GM21423 (cell line): Measurements from ENCODE around the gene PLIN1.

Experiments
- ATAC-seq: cut with Tn5 transposase; IDR thresholded peaks from one replicate; pipeline ENCODE4 v1.9.1; 2021; ENCODE audit warnings: mild to moderate bottlenecking, moderate library complexity; ENCODE audit not compliant: unreplicated experiment

The PLIN1 gene

DNA sequence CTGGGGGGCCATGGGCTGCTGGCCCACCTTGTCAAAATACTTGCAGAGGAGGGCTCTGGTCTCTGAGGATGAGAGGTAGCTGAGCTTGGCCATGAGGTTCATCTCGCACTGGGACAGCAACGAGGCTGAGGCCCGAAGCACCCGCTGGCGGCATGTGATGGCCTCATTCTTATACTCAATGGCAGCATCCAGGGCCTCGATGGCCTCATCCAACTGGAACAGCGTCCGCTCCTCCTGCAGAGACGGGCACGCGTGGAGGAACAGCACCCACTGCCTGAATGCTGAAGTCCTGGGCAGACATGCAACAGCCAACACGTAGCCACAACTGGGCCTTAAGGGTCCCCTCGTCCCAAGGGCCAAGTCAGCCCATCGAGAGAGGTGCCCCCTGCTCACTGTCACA is 48.9 kb downstream of the PLIN1 start:
- no peak for ATAC-seq

DNA sequence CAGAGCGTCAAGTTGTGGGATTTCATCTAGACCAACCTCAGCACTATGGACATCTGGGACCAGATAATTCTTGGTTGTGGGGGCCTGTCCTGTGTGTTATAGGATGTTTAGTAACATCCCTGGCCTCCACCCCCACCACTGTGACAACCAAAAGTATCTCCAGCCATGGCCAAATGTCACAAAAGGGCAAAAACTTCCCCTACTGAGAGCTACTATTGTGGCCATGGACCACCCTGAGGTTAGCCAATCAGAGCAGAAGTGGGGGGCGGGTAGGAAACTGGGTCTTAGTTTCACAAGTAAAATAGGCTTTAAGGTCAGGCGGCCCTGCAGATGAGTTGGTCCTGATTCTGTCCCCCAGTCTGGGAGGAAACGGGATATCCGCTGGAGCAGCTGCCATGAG is 49.3 kb downstream of the PLIN1 start:
- no peak for ATAC-seq

DNA sequence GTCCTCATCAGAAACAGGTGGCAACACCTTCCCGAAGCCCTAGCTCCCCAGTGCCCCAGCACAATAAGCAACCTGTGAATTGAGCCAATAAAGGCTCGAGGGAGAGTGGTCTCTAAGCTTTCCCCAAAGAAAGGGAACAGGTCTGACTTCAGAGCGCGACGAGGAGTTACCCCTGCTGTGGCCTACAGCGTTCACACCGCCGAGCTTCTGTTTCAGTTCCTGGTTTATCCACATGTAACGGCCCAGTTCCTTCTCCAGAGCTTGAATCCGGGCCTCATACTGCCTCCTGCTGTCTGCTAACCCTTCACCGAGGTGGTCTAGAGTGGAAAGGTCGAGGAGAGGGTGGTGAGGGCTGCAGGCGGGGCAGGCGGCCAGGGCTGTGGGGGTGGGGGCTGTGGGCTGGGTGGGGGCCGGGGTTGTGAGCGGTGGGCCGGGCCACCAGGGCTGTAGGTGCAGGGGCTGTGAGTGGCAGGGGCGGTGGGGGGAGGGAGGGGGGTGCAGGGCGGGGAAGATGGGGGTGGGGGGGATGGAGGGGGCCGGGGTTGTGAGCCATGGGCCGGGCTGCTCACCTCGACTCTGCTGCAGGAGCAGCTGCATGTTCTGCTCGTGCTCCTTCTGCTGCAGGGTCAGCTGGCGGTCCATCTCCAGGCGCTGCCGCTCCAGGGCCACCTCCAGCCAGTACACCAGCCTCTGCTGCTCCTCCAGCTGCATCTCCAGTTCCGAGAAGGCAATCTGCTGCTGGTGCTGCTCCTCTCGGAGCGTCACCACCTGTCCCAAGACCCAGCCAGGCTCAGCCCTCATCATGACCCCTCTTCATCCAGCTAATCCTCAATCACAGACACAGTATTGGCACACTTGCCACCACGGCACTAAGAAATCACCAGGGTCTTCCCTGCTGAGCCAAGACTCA is 50.1 kb downstream of the PLIN1 start:
- ATAC-seq: no peak

- no peak for ATAC-seq
Measured at GRCh38 chr15:89628301-89628700, 50.9 kb downstream of the PLIN1 start.

- ATAC-seq: no peak
Measured at GRCh38 chr15:89627256-89627970, 51.8 kb downstream of the PLIN1 start.

- no peak for ATAC-seq
Measured at GRCh38 chr15:89625716-89626115, 53.5 kb downstream of the PLIN1 start.

GRCh38 chr15:89623165-89623564 is 56.0 kb downstream of the PLIN1 start:
- ATAC-seq: no peak

DNA sequence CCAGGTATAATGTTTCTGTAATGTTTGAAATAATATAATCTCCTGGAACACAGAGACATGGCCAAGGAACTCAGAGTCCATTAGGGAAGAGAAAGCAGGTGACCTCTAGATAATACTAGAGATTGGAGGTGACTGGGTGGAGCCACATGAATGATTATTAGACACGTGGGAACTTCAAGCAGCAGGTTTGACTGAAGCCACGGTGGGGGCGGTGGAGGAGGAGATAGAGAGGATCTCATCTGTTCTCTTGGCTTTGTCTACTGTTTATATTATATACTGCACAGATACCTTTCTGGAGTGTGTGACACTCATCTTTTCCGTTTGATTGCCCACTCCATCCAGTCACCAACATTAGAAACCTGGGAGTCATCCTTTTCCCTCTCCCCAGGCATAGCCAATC is 57.6 kb downstream of the PLIN1 start:
- no peak for ATAC-seq

- no peak for ATAC-seq
Measured at GRCh38 chr15:89616228-89616627, 62.9 kb downstream of the PLIN1 start.

- ATAC-seq: no peak
Measured at GRCh38 chr15:89615135-89615534, 64.0 kb downstream of the PLIN1 start.
